NCI-H345 treated with DMSO at 0.1 percent for 48 hours (cell line): ENCODE measurements around the gene FAAP20.

Source experiments
- DNase-seq: peaks from one replicate; lab custom pipeline; 2025; ENCODE audit not compliant: unreplicated experiment; lab: John Stamatoyannopoulos, UW

The FAAP20 gene, protein sequence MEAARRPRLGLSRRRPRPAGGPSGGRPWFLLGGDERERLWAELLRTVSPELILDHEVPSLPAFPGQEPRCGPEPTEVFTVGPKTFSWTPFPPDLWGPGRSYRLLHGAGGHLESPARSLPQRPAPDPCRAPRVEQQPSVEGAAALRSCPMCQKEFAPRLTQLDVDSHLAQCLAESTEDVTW

DNA sequence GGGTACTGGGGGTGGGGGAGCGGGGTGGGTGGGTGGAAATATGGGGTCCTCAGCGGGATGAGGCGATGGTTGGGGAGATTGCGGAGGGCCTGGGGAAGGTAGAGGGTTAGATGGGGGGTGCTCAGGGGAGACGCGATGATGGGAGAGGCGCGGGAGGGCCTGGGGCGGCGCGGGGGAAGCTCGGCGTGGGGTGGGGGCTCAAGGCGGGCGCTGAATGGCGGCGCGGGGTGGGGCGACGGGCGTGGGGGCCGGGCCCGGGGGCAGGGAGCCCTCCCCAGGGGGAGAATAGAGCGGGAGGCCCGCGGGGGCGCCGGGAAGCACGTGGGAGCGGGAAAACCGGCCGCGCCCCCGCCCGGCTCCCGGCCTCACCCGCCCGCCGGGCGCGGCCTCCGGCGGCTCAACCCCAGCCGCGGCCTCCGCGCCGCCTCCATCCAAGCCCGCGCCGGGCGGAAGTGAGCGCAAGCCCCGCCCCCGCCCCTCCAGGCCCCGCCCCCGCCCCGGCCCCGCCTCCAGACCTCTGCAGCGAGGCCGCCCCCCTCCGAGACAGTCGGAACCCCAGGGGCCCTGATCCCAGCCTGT lies at the start of gene FAAP20:
FAAP20 (minus strand) TSS at position 454 of the 579 bp plus-strand sequence; CDS start at position 431, 23 bp downstream.
- no peak for DNase-seq

DNA sequence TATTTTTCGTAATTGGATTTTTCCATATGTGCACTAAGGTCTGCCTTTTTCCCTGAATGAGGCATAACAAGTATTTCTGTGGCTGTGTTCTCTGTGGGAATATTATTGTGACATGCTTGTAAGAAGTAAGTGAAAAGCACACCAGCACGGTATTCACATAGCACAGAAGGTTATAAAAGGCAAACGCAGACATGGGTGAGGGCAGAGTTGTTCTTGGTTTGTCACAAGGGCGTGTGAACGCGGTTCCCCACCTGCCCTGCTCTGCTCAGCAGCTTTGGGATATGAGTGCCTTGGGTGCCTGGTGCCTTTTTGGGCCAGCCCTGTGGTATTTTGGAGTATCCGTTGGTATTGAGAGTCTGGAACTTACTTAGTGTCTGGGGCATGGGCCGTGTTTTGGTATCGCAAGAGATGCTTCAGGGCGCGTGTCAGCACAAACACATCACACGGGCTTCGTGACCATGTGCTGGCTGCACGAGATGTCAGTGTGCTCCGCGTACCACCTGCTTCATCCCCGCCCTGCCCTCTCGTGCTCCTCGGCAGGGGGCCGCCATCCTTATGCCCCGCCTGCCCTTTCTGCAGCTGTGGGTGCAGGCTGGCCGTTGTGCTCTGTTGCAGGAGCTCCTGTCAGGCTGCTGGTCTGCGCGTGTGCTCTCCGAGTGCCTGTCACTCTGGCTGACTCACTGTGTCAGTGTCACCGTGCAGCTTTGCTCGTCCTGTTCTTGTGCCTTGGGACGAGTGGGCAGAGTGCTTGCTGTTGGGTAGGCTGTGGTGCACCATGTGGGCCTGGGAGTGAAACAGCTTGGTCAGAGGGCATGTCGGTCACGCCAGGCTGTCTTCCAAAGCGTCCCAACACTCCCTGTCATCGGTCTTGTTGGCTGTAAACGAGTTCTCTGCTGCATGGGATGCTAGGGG lies 48.5 kb upstream of the FAAP20 start:
- no peak for DNase-seq

DNA sequence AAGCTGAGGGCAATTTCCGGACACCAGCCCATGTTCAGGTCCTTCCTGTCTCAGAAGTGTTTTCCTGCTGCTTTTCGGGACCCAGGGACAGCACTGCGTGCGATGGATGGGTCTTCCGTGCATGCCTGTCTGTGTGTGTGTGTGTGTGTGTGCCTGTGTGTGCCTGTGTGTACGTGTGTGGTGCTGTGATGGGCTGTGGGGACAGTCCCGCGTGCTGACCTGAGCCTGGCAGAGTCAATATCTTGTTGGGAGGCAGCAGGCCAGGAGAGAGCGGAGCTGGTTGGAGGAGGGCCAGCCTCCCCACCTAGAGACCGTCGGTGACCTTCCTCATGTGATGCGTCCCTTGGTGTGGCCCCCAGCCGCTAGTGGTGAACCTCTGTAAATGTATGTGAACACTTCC lies 47.2 kb upstream of the FAAP20 start:
- no peak for DNase-seq

DNA sequence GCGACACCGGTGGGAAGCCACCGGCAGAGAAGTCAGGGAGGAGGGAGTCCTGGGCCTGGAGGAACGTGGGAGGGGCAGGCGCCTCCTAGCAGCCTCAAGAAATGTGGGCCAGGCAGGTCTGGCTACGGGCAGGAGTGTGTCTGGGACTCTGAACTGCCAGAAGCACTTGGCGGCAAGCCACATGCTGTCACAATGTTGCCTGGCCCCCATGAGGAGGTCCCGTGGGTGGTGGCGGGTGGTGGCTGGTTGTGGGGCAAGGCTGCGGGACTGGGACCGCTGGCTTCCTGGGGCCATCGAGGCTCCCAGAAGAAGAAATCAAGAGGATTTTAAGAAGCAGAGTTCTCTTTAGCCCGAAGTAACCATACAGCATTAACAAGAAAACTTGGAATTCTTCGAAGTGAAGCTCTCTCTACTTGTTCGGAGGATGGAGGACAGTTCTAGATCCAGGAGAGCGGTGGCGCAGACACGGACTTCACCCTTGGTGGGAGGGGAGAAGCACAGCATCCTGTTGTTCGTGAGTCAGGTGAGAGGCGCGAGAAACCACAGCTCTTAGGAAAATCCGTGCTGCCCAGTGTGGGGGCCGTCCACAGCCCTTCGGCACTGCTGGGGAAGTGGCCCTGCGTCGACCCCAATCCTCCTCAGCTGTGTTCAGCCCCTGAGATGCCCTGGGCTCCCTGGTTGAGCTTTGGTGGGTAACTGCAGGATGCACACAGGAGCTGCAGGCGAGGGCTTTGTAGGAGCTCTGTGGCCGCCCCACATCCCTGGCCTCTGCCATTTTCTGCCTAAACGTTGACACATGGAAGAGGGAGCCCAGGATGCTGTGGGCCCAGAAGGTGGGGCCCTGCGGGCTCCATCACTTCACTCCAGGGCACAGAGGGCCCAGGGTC lies 45.9 kb upstream of the FAAP20 start:
- DNase-seq = no peak

DNA sequence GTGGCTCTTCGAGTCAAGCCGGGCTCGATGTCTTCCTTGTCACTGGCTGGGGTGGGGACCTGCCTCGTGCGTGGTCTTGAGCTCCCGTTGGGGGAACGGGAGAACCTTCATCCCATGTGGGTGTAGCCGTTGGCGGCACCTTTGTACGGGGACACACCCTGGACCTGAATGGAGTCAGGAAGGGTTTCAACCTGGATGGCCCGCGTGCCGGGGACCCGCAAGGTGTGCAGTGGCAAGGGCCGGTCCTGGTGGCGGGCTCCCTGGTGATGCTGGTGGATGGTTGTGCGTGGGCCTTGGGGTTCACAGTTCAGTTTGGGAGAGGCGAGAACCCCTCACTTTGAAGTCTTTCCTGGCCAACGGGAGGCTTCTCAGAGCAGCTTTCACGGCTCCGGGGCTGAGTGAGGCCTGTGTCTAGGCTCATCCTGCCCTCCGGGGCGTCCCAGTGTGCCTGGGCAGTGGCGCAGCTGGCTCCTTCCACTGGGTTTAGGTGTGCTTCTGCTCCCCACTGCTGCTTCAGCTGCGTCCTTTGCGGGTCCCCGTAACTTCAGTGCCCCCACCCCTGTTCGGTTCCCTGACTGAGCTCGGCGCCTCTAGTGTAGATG lies 44.9 kb upstream of the FAAP20 start:
- no peak for DNase-seq

DNA sequence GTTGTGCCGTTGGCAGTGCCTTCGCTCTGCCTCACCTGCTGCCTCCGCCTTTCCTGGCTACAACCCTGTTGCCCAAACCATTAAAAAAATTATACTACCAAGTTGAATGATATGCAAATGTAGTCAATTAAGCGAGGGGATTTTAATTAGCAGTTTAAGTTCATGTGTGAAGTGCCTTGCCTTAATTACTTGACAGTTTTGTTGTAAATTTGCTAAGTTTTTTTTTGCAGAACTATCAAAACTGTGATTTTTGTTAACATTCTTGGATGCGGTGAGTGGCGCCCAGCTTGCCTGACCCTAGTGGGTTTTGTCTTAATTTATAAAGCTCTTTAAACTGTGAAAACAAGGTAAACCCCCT lies 44.4 kb upstream of the FAAP20 start:
- DNase-seq = no peak

DNA sequence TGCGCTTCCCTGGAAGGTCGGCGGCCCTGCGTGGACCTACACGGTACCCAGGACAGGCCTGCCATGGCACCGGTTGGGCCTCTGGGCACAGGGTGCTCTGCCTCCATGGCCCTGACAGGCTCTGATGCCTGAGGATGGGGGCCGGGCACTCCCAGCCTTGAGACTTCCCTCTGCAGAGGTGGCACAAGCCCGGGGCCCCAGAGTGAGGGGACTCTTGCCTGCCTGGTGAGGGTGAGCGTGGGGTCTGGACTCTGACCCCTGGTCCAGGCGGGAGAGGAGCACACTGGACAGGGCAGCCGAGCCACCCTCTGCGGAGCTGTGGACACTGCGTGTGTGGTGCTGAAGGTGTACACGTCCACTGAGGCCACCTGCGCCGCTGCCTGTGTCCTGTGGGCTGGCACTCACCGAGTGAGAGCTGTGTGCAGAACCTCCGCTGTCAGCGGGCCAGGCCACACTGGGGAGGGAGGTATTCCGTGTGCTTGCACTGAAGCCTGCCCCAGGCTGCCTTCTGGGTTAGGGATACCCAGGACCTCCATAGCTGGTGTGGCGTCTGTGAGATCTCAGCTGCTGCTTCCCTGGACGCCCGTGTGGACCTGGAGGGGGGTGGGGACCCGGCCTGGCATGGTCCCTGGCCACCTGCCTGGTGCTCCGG lies 43.9 kb upstream of the FAAP20 start:
- DNase-seq = no peak

DNA sequence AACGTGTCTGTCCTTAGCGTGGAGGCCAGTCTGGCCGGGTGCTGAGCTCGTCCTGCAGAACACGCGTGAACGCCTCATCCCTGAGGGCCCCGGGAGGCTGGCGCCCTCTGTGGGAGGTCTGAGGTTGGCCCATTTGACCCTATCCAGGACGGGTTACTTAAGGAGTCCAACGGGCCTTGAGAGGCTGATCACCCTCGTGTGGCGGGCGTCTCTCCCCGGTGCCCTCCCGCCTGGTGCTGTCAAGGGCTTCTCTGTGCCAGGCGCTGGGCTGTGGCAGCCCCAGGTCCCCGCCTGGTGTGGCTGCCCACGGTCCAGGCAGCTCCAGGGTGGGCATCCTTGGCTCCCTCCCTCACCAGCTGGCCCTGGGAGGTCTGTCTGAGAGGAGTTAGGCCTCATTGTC lies 43.2 kb upstream of the FAAP20 start:
- DNase-seq = no peak

DNA sequence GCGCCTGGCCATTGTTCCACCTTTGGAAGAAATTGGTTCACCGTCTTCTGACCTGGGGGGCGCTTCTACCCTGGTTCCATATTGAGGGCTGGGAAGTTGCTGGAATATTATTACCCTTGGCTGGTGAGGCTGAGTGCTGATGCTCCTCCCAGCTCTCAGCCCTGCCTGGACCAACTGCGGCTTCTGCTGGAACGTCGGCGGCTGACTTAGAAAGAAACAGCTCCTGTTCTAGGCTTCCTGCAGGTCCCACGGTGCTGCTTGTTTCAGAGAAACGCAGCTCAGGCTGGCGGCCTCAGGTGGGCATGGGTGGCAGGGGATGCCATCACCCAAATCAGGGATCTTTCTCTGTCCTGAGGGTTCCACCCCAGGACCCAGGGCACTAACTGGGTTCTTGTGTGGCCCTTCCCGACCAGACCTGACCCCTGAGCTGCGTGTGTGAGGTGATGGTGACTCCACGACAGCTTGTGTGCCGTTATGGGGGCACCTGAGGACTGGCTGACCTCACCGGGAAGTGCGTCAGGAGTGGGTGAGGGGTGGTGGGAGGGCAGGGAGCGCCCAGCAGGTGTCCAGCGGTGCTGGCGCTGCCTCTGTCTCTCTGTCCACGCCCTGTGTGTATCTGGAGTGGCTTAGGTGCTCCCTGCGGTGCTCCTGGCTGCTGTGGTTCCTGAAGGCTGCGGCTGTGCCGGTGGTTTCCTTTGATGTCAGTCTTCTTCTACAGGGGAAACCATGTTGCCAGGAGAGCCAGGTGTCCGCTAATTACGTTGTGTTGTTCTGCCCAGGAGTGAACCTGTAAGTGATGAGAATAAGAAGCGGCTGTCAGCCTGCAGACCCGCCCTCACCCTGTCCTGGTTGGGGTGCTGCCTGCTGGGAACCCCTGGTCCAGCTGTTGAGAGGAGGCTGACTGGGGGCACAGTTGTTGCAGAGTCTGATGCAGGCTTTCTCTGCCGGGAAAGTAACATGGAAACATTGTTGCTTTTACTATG lies 42.4 kb upstream of the FAAP20 start:
- DNase-seq = no peak

DNA sequence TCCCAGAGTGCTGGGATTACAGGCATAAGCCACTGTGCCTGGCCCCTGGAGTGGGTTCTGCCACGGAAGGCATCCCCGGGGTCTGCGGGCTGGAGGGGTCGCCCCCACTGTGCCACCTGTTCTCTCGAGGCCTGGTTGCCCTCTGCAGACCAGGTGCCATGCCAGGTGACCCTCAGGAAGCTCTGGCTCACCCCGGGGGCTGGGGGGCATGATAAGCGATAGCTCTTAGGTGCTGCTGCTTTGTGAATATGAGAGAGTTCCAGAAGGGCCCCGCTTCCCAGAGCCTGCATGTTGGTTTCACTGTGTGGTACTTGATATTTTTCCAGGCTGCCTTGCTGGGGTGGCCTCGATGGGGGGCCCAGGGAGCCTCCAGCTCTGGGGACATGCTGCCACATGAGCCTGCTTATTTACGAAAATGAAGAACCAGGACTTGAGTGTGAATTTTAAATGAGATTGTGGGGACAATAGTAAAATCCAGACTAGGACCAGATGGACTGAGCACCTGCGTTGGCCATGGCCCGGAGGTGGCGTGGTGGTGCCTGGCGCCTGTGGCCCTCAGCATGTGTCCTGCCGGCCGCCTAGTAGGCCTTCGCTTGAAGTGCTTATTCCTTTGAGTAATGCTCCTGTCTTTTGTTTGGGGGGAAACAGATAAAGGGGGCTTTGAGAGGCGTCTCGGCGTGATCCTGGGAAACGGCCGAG lies 40.9 kb upstream of the FAAP20 start:
- DNase-seq = no peak

DNA sequence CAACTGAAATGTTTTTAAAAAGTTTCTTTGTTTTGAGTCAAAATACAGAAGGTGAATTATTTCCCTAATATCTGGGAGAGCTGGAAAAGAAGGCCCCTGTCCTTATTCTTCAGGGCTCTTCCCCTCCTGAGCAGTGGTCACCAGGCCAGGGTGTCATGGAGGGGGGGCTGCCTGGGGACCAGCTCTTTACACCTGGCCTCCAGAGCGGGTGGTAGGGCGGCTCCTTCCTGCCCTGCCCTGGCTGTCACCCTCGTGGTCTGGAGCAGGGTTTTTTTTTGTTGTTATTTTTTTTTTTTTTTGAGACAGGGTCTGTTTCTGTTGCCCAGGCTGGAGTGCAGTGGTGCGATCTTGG lies 40.2 kb upstream of the FAAP20 start:
- DNase-seq = no peak

DNA sequence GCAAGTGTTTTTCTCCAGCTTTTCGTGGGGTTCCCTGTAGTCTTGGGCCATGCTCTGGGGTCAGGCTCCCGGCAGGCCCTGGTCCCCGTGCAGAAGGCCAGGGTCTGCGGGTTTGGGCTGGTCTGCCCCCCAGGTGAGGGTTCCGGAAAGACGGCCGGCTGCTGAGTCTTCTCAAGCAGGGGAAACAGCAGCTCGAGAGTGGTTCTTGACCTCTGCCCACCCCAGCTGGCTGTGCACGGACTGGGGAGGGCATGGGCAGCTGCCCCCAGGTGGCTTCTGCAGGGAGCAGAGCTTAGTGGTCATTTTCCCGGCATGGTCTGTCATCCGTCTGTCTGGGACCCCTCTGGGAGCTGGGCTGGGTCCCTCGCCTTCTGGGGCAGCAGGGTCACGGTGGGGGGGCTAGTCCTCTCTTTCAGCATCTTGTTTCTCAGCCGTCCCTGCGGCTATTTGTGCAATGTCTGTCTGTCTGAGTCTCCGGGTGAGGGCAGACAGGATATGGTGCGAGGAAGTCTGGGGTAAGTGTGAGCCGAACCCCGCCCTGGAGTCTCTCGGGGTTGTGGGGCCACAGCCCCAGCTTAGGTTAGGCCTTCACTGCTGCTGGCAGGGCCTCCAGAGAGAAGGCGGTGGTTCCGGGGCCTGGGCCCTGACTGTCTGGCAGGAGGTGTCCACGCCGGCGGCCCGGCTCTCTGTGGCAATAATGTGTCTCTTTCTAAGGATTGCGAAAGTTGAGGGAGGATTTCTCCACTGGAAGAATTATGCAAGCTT lies 39.6 kb upstream of the FAAP20 start:
- no peak for DNase-seq

DNA sequence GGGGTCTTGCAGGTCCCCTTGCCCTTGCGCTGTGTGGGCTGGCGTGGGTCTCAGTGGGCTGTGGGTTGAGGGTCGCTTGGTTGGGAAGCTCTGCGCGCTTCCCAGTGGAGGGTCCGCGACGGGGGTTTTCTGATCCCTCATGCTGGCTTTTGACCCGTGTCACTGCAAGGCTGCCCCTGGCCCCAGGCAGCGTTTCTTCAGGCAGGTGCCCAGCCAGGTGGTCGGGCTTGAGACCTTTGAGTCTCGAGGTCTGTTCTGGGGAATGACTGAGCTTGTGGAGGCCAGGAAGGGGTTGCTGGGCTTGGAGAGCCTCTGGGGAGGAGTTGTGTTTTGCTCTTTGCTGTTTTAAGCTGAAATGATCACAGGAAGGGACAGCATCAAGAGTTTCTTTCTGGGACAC lies 38.9 kb upstream of the FAAP20 start:
- DNase-seq = no peak

DNA sequence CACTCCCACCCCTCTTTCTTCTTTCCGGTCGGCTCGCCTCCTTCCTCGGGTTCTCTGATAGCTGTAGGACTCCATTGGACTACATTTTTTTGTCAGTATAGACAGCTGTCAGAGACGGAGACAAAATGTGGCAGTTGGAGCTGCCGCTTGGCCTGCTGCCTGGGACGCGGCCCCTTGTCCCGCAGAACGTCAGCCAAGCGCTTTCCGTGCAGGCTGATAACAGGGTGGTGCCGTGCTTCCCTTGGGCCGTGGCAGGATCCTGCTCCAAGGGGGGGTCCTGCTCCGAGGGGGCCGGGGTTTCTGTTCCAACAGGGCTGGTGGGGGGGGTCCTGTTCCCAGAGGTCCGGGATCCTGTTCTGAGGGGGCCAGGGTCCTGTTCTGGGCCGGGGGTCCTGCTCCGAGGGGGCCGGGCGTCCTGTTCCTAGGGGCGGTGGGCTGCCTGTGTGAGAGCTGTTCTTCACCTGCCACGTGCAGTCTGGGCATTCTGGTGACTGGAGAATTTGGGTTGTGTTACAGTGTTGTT lies 38.4 kb upstream of the FAAP20 start:
- DNase-seq = no peak

DNA sequence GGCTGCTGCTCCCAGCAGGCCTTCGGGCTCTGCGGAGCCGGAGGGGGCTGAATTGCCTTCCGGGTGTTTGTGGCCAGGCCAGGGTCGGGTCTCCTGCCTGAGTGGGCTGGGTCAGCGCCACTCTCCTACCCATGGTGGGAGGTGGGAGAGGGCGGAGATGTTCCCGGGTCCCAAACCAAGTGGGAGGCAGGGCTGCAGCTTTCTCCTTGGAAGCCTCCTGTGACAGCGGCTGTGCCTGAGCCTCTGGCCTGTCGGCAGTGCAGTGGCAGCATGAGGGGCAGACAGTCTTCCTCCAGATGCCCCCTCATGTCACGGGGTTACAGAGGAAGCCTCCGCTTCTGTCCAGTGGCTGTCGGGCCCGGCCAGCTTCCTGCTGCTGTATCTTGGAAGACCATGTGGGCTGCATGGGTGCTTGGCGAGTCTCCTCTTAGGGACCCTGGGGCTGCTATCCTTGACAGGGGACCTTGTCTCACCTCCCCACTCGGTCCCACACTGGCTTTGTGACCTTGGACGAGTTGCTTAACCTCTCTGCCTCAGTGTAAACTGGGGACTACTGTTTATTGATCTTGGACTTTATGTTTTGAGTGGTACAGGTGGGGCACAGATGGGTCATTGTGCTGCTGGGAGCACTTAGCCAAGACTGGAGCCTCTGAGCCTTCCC lies 37.8 kb upstream of the FAAP20 start:
- no peak for DNase-seq

DNA sequence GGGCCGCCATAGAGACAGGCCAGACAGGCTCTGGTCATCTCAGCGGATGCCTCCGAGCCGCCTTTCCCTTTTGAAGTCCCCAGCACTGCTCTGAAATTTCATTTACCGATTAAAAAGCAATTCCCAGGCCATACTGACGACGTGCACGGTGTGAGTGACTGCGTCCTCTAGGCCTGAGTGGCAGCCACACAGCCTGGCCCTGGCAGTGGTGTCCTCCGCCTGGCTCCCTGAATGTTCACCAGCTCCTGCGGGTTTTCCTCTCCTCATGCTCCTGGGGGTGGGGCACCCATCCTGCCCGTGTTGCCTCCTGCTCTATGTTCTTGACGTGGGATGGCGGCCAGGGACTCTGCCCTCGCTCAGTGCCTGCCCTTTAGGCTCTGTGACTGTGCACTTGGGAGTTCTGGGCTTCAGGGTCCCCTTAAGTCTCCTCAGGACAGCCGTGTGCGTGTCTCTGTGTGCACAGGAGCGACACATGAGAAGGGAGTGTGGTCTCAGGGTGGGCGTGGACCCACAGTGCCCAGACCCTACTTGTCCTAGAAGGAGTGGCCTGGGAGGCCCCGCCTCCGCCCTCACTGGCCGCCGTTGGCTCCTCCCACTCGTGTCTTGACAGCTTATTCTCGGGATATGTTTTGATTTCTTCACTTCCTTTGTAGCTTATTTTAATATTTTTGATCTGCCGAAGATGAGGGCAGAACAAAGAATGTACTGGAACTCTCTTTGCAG lies 37.1 kb upstream of the FAAP20 start:
- no peak for DNase-seq
